ENCODE data around the gene SRXN1.

Gene SRXN1

DNA sequence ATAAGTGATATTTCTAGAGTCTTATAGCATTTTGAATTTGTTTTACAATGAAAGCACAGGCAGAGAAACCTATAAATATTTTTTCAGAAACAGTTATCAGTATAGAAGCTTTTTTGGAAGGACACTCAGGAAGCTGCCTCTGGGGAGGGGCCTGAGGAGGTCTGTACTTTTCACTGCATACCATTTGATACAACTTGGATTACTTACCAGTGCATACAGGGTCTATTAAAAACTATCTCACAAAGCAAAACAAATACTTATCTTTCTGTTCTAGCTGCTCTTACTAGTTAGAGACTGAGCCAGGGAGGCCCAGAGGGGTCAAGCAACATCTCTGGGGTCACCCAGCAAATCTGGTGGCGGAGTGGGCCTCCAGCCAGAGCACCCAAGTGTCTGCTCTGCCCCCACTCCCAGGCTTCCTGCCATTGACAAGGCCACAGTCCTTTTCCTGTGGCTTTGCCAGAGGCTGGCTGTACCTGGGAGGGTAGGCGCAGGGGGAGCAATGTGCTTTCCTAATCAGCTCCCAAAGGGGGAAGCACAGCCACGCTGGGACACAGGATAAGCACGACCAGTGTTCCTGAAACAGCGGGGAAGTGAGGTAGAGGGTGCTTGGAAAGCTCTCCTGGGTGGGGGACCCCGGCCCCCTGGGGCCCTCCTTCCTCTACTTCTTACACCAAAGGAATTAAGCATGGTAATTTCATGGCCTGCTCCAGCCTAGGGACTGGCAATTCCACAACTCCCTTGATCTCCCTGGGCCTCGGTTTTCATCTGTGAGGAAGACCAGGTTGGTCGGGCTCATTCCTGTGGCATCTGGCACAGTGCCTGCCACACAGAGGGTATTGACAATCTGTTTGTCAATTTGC, 50.7 kb downstream of the SRXN1 start:
- no peak for DNase-seq

DNA sequence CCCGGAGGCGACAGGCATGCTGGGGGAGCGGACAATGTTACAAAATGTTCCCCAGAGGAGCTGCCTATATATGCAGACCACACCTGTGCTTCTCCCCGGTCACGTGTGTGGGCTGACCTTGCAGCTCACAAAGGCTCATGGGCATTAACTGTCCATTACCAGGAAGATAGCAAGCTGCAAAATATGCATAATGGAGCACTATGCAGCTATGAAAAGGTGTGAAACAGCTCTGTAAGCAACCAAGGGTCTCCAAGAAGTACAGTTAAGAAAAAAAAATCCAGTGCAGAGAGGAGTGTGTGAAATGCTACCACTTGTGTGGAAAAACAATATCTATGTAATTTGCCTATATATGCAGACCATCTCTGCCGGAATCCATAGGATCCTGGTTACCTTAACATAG, 52.3 kb downstream of the SRXN1 start:
- no peak for DNase-seq

DNA sequence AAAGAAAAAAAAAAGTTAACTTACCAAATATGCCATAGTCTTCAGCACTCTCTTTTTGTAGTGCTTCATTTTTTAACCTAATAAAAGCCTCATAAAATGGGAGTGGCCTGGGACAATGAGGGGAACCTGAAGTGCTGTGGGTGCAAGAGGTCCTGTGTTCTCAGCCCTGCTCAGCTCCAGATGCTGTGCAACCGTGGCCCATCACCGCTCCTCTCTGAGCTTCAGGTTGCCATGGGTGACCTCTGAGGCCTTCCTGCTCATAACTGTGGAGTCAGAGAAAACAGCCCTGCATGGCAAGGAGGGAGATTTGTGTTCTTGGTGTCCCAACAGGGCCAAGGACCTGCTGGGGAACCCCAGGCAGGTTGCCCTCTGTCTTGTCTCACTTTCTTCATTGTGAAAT, 52.9 kb downstream of the SRXN1 start:
- no peak for DNase-seq

DNA sequence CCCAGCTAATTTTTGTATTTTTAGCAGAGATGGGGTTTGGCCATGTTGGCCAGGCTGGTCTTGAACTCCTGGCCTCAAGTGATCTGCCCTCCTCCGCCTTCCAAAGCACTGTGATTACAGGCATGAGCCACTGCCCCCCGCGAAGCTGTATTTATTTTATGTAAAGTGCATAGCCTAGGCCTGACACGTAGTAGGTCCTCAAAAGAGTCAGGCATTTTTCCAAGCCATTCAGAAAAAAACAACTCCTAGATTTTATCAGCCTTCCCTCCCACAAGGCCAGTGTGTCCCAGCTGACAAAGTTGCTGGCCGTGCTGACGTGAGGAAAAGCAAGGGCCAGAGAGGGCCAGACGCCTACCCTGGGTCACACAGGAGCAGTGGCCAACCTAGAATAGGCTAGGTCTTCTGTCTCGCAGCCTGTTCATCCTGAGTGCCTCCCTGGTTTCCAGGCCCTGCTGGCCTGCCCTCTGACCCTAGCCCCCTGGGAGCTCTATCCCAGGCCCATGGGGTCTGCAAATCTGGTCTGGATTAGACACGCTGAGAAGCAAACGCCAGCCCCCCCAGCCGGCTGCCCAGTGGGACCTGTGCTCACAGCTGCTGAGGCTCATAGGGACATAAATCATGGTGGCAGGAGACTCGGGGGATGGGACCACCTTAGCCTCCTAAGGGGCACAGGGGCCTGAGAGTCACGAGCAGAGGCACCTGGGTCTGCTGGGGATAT, 54.7 kb downstream of the SRXN1 start:
- DNase-seq, result no peak

DNA sequence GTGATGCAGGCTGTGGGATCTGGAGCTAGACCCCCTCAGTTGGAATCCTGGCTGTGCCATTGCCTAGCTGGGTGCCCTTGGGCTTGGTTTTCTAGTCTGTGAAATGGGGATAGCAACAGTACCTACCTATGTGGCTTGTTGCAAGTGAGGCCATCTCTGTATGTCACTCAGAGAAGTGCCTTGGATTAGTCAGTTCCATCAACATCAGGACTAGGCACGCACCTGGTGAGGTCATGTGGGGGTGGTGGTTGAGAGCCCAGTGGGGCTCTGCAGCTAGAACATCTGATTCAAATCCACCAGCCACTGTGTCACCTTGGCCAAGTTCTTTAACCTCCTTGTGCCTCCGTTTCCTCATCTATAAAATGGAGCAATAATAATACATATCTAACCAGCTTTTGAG, 55.4 kb downstream of the SRXN1 start:
- DNase-seq, result no peak
